COLO668 (cell line): ENCODE results near the gene BCAS3.

Experiments used
- DNase-seq: peaks from one replicate; lab custom pipeline; 2025; ENCODE audit not compliant: unreplicated experiment; lab: John Stamatoyannopoulos, UW

The BCAS3 gene

DNA sequence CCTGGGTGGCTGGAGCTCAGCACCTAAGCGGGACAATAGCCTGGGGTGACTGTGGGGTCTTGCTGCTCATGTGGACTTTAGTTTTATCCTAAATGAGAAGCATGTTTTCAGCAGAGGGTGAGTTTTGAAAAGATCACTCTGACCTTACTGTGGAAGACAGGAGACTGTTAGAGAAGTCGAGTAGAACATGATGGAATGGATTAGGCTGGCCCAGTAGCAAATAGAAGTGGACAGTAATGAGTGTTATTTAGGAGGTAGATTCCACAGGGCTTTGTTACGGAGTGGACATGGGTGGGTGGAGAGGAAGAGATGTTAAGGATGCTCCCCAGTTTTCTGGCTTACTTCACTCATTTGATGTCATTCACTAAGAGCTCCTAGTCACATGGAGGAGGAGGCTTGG lies 648.7 kb downstream of the BCAS3 start:
- no peak for DNase-seq

DNA sequence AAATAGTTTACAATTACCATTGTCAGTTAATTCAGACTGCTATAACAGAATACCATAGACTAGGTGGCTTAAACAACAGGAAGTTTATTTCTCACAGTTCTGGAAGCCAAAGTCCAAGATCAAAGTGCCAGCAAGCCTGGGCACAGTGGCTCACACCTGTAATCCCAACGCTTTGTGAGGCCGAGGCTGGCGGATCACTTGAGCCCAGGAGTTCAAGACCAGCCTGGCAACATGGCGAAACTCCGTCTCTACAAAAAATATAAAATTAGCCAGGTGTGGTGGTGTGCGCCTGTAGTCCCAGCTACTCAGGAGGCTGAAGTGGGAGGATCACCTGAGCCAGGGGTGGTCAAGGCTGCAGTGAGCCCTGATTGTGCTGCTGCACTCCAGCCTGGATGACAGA lies 650.7 kb downstream of the BCAS3 start:
- DNase-seq = no peak

DNA sequence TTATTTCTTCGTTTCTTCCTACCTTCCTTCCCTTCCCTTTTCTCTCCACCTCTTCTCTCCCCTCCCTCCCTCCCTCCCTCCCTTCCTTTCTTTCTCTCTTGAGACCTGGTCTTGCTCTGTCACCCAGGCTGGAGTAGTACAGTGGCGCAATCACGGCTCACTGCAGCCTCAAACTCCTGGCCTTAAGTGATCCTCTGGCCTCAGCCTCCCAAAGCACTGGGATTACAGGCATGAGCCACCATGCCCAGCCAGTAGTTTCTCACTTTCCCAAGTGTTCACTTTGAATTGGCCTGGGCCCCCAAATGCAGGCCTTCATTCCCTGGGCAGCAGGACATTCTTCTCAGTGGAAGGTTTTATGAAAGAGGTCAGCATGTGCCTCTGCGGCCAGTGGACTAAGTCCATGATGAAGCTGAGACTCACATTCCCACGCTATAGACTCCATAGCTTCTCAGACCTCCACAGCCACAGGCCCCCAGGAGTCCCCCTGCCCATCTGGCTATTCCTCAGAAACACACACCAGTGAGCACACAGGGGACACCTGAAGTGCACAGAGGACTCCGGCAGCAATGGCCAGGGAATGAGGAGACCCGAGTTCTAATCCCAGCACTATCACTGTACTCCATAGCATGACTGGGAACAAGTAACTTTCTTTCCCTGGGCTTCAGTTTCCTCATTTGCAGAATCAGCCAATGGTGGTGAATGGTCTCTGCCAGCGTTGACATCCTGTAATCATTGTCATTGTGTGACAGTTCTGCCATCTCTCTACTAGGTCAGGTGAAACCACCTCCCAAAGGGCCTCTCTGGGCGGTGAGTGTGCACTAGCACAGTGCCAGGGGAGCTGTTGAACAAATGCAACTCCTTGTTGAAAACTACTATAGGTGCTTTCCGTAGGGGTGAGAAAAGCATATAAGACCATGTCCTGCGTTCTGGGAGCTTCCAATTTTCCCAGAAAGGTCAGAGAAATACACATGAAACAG lies 652.8 kb downstream of the BCAS3 start:
- DNase-seq = no peak

DNA sequence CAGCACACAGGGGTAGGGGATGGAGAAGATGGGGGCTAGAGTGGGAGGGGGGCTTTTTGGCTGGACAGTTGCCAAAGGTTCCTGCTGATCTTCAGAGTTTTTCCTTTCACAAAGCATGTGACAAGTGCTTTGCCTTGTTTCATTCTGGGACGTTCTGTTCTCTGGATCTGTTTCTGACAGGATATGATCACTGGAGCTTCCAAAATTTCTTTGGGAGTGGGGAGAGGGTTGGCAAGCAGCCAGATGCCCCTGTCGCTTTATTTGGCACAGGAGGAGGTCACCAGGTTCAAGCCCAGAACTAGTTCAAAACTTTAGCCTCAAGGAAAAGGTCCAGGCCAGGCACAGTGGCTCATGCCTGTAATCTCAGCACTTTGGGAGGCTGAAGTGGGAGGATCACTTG lies 653.5 kb downstream of the BCAS3 start:
- no peak for DNase-seq

DNA sequence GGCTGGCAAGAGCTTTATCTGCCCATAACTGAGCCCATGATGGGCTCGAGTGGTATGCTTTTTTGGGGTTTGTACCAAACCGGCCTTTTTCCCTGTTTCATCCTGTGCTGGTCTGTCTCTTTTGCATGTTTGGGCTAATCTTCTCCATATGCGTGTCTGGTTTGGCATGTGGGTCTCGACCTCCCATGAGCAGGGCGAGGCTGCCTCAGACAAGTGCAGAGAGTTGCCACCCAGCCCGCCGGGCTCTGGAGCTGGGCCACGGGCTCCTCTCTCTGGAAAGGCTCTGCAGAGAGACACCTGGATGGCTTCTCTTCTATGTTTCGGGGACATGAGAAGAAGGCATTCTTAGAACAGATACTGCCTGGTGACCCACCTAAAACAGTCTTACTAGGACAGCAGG lies 654.2 kb downstream of the BCAS3 start:
- no peak for DNase-seq

DNA sequence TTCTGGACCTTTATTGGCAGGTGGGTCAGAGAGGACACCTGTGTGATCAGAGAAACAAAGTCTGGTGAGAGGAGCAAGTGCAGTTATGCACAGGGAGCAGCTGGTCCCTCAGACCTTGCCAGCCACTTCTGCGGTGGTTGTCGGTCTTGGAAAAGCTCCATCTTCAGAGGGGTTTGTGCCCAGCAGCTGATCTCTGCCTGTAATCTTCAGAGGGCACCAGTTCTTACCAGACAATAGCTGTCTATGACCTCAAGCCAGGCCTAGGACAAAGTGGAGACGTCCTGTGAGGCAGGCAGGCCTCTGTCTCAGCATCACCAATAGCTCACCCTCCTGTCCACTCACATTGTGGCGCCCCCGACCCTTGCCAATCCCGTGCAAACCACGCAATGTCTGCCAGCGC lies 655.5 kb downstream of the BCAS3 start:
- DNase-seq = no peak

DNA sequence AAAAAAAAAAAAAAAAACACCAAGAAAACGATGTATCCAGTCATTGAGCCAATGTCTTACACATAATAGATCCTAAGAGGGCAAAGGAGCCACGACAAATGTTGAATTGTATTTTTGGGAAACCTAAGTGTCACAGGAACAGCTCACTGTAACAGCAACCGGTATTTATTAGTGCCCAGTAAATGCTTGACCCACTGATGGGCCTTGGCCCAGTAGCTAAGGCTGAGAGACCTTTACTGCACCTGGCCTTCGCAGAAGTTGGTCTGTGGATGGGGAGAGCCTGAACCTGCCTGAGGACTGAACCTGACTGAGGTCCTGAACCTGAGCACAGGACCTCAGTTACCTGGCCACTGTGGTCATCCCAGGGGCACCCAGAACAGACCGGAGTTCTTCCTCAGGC lies 657.0 kb downstream of the BCAS3 start:
- DNase-seq = no peak

DNA sequence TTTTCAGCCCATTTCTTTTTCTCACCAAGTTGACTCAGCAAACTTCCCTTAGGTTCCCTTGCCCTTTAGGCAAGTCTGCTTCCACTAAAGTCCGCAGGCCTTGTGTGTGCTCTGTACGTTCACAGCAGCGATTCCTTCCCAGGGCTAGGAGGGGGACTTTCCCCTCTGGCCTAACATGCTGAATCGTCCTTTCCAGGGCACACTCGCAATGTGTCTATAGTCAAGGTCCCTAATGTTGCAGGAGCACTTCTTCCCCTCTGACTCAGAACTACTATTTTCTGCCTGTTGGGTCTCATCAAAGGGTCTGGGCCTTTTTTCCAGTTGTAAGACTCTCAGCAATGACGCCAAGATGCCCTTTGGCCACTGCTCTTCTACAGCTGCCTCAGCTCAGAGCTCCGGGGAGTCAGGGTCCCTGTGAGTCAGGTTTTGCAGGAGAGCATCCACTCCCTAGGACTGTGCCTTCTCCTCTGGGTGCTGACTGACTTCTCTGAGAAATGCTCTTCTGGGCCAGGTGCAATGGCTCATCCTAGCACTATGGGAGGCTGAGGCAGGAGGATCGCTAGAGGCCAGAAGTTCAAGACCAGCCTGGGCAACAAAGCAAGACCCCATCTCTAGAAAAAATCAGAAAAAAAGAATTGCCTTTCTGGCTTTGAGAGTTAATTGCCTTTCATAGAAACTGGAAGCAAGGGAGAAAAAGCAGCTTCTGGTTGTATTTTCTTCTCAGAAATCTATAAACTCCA lies 657.6 kb downstream of the BCAS3 start:
- no peak for DNase-seq

DNA sequence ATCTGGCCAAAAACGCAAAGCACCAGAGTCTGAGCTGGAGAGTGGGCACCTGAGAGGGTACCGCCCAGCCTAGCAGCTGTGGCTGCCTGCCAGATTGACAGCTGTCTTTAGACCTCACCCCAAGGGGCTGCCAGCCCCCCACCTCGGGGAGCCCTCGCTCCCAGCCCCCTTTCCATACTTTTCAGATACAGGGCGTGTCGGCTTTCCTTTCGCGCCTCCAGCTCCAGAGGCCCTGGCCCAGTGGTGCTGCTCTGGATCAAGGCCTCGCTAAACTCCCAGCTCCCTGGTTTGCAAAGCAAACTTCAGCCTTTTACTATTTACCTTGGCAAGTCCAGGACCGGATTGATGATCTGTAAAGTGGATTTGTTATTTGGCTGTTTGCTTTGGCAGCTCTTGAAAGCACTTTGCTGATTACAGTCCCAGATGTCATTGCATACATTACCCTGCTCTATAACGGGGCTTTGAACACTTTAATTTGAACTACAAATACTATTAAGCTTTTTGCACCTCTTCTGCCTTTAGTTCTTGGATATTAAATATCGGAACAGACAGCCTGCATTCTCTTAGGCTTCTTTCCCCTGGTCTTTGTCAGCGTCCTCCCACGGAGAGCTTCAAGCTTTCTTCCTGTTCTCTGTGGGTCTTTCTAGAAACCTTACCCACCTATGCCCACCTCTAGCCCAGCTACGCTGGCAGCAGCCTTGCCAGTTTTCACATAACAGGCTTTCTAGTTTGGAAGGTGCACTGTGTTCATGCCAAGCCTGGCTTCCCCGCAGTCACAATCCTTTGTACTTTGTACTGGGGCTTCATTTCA lies 658.4 kb downstream of the BCAS3 start:
- peak; percentile 15 for DNase-seq

DNA sequence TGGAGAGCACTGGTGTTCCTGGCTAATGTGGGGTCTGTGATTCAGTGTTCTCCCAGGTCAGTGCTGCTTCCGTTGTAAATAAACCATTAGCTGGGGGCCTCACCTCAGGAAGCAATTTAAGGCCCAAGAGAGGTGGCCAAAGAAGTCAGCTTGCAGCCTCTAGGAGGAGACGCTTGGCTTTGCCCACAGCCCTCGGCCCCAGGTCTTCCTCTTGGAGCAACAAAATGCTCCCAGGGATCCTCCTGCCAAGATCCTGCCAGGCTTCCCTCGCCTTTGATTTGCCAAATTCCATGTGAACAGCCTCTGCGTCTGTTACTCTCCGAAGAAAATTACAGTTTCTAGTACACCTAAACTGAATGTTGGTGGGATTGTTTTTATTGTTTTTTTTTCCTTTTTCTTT lies 659.6 kb downstream of the BCAS3 start:
- no peak for DNase-seq

DNA sequence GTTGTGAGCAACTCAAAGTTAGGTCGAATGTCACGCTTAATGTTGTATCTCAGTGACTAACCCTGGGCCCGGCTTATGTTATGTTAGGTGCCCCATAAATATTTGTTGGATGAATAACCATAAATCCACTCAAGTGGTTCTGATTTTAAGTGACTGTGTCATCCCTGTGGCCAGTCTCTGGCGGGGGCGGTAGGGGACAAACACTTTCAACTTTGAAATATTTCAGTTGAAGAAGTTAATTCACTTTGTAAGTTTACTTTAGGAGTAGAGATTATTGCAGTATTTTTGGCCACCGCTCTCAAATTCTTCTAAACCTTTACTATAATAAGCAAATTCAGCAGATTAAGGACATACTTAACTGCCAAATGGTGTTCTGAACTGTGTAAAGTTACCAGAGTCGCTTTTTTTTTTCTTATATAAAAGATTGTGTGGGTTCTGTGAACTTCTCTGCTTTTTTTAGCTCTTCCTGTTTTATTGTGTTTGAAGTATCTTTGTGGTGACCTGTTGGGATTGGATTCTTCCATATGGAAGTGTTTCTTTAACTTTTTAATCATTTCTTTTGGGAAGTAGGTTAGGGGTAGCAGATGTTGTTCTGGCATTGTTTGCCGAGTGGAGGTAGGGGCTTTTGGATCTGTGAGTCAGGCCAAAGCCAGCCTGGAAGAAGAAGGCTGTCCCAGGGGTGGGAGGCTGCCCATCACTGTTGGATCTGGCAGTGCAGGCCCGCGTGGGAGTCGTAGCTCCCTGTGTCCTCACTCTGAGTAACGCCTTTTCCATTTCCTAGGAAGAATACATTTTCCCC lies 660.5 kb downstream of the BCAS3 start:
- DNase-seq = no peak

DNA sequence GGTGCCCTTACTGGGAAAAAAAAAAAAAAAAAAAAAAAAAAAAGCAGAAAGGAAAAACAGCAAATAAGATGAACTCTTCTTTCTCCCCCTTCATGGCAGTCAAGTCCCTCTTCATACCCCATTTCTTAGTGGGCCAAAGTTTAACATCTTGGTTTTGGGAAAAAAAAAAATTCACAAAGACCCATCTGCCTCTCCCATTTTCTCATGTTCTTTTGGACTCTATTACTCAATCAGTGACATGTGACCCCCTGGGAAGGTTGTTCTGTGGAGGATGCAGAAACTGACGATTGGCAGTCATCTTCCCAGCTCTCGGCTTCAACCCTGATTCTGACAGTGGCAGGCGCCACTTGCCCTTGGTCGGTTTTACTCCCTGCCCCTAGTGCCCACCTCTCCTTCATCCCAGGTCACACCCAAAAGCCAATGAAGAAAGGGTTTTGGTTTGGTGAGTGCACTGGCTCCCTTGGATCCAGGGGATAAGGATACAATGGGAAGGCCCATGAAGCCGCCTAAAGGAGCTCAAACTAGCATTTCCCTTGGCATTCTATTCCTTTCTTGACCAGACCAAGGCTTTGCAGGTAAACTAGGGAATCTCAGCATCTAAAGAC lies 661.3 kb downstream of the BCAS3 start:
- DNase-seq = no peak

DNA sequence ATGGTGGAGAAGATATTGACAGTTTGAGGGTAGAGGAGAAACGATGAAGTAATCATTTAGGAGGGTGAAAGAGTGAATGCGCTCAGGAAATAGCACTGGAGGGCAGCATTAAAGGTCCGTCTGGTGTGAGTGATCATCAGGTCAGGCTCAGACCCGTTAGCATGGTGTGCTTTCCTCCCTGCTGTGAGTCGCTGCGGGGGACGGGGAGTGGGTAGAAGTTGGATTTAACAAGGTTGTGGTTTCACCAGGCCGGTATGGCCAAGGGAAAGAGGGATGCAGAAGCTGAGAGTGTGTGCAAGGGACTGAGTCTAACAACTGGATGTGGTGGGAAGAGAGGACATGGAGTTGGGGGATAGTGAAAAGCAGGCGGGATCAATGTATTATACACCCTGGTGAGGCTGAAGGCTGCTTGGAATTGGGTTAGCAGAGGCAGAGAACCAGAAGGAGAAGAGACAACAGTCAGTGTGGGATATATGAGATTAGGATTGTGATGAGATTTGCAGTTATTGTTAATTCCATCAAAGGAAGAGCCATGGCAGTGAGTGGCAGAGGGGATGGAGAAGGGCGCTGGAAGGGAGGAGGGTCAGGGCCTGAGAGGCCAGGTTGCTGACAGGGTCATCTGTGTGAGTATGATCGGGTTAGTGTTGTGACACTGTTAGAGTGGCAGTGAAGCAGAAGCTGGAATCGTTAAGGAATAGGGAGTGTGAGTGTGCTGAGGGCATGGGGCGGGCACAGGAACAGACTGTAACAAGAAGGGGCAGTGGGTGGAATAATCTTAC lies 663.0 kb downstream of the BCAS3 start:
- DNase-seq = no peak

DNA sequence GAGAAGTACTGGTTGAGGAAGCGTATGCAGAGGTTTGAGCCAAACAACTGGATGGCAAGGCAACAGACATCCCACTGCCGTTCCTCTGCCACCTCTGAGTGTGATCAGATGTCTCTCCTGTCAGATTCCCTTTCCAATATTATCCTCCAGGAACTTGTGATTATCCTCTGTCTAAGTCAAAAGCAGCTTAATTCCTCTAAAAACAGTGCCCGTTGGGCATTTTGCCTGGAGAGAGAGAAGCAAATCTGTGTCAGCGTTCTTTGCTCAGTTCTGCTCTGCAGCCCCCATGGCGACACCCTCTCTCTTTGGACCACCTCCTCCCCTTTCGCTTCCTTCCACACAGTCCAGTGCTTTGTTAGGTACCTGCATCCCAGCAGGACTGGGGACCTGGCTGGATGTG lies 665.9 kb downstream of the BCAS3 start:
- no peak for DNase-seq

DNA sequence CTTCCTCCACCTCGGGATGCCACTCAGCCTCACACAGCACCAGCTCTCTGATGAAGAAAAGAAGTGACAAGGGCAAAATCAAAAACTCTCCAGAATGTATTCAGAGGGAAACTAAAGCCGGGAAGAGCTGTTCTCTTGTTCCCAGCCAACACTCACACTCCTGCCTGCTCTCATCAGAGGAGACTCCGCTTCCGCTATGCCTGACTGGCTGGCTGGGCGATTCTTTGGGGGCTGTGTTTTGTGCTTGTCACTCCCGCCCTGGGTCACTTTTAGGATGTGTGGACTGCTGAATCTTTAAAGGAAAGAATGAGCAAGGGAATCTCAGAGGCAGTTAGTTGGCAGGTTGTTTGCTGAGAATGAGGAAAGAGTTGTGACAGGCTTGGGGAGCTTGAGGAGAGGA lies 667.4 kb downstream of the BCAS3 start:
- DNase-seq = no peak

DNA sequence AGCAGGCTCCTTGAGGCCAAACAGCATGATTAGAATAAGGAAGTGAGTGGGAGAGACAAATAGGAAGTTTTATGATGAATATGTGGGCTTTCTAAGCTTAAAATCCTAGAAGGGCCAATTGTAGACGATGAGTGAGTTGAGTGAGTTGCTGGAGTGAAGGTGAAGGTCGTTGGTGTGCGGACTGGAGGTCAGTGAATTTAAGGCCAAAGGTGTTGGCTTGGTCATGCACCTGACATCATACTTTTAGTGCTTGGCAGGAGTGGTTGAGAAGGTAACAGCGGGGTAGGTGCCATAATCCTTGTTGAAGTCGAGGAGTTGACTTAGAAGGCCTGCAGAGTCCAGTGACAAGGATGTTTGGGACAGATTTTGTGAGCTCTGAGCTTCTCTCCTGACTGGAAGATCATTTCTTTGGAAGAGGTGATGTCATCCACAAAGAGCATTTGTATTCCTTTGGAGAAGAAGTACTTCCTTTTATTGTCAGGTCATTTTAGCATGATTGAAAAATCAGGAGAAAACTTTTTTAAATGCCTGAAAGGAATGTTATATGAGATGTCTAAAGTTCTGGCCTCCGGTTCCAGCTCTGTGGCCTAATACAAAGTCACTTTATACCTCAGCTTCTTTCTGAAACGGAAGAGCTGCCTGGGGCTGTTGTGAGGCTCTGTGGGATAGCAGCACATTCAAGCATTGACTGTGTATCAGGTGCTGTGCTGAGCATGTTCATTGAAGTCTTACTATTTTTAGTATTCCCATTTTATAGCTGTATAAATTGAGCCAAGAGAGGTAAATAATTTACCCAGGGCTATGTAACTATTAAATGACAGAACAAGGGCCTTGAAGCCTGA lies 668.4 kb downstream of the BCAS3 start:
- no peak for DNase-seq

DNA sequence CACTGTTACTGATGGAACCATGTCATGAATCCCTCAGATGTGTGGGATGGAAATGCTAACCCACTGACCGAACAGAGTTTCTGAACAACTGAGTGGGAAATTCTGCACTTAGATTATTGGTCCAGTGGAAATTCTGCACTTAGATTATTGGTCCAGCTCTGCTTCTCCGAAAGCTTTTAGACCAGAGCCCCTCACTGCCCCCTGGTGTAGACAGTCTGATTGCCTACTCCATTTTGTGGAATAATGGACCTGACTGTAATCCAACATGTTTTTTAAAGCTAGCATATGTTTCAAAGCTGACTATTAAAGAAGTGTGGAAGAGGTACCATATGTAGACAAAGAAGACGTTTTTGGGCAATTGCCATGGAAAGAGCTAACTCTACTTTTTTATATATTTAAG lies 671.7 kb downstream of the BCAS3 start:
- DNase-seq = no peak

DNA sequence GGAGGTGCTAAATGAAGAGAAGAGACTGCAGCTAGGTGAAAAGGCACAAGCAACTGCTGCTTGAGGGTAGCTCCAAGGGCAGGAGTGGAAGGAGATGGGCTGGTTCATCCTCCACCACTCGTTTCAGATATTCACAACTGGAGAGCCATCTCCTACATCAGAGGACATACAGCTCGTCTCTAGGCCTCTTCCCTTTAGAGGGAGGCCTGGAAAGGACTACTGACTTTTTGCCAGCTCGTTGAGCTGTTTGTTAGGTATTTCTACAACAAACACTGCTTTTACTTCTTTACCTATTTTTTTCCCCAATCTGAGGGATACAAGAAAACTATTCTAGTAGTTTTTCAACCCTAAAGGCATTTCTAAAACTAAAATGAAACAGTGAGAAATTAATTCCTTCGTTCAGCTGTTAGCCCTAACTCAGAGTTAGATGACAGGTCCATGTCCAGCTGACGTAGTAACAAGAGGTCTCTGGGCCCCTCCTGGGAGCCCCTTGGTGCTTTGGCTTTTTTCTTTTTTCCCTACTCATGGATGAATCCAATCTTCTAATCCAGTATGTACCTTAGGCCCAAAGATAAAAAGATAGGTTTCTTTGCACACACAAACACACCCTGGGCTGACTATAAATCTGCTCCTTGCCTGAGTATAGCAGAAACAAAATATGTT lies 674.2 kb downstream of the BCAS3 start:
- no peak for DNase-seq
